Skeletal muscle satellite cell (primary cell): Measurements from ENCODE around the gene EOLA2. TPM values are rescaled to one million over a fixed set of nuclear protein-coding genes. Genes with fewer than 3 reads are reported as not detected.

ENCODE experiments used
- H3K27me3 ChIP-seq: 2 replicates; pipeline ENCODE4 v1.7.0; 2013; ENCODE audit warnings: low read length; ENCODE audit not compliant: control insufficient read depth, insufficient read depth
- H3K36me3 ChIP-seq: 2 replicates; pipeline ENCODE4 v1.7.0; 2013; ENCODE audit warnings: mild to moderate bottlenecking, control low read depth, low read length; ENCODE audit not compliant: insufficient read depth
- H3K4me1 ChIP-seq: 2 replicates; pipeline ENCODE4 v1.7.0; 2013; ENCODE audit warnings: low read length; ENCODE audit not compliant: control insufficient read depth, insufficient read depth
- H3K4me2 ChIP-seq: 2 replicates; pipeline ENCODE4 v1.7.0; 2013; ENCODE audit warnings: mild to moderate bottlenecking, low read length
- H3K4me3 ChIP-seq: 2 replicates; pipeline ENCODE4 v1.7.0; 2013; ENCODE audit warnings: low read length
- H3K9ac ChIP-seq: 2 replicates; pipeline ENCODE4 v1.7.0; 2013; ENCODE audit warnings: mild to moderate bottlenecking, low read depth, low read length, moderate library complexity
- H3K9me3 ChIP-seq: replicated peaks from 2 replicates; pipeline ENCODE4 v1.7.0; 2013; ENCODE audit warnings: mild to moderate bottlenecking, control low read depth, low read length
- total RNA-seq: library from RNA; depleted of rRNA; stranded (reverse); fragments of >200 nt; gene quantifications from 2 replicates; pipeline ENCODE4 v1.2.3, GENCODE V29; 2012; rRNA removed

Gene EOLA2
- total RNA-seq: 15.7 and 19.0 TPM in 2 replicates

DNA sequence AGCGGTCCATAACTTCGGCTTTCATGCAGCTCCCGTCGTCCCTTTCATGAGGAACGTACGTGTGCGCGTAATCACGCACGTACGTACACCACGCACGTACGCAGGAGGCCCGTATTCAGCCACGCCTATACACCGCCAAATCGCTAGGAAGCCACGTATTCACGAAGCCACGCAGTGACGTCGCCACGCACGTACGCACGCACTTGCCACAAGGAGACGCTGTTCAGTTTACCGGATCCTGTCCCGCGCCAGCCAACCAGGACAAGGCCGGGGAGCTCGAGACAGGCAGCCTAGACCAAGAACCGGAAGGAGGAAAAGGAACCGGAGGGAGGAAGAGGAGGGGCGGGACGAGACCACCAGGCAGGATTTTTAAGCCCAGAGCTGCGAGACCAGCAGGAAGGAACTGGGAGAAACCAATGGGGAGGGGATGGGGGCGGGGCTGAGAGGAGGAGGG is at the start of gene EOLA2:
TSS of gene EOLA2 (minus strand) at position 65 of the 454 bp plus-strand sequence. CDS start 4,617 bp downstream, outside the sequence.
- Histone ChIP-seq H3K9ac (peak within 1 kb of the TSS; percentile 93), H3K36me3 (no peaks in the 10 kb centered on the region), H3K4me1 (no peaks in the 10 kb centered on the region), H3K4me2 (peak within 1 kb of the TSS; percentile 85), H3K4me3 (peak within 1 kb of the TSS; percentile 88), H3K9me3 (no peaks in the 10 kb centered on the region), H3K27me3 (no peaks in the 10 kb centered on the region)

DNA sequence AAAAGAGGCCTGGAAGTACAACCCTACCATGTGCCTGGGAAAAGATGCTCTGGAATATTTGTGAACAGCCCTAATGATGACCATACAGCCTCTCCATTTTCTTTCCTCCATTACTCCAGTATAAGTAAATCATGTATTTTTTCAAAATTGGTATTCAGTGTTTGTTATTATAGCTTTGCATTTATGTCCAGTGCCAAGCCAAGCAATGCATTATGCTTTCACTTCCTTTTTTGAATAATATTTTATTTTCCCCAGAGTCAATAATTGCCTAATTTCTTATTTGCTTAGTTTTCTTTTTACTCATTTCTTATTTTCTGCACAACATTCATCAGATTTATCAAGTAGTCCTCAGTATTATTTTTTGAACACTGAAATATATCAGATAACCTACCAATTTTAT is 49.3 kb upstream of the EOLA2 start:
- Histone ChIP-seq H3K9ac (no peak overlapping the region), H3K27me3 (no peaks in the 10 kb centered on the region), H3K4me1 (no peaks in the 10 kb centered on the region), H3K4me3 (no peak overlapping the region), H3K36me3 (no peaks in the 10 kb centered on the region), H3K9me3 (no peaks in the 10 kb centered on the region), H3K4me2 (no peak overlapping the region)

DNA sequence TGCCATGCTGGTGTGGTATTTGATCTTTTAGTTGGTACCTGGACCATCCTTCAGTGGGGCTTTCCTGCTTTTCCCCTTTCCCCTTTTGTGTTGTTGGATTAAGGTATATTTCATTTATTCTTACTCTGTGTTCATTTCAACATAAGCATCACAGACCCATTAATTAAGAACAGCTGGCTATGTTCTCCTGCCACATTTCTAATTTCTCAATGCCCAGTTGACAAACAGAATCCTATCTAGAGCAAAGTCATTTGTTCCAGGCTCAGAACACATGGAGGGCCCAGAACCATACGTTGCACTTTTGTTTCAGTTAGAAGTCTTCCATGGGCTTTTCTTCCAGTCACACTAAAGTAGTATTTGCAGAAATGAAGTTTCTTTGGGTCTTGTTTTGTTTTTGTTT is 46.1 kb upstream of the EOLA2 start:
- no peaks in the 10 kb centered on the region for H3K27me3 ChIP-seq
- no peak overlapping the region for H3K4me3 ChIP-seq
- no peaks in the 10 kb centered on the region for H3K9me3 ChIP-seq
- H3K4me1 ChIP-seq: no peaks in the 10 kb centered on the region
- H3K9ac ChIP-seq: no peak overlapping the region
- H3K4me2 ChIP-seq: no peak overlapping the region
- H3K36me3 ChIP-seq: no peaks in the 10 kb centered on the region

DNA sequence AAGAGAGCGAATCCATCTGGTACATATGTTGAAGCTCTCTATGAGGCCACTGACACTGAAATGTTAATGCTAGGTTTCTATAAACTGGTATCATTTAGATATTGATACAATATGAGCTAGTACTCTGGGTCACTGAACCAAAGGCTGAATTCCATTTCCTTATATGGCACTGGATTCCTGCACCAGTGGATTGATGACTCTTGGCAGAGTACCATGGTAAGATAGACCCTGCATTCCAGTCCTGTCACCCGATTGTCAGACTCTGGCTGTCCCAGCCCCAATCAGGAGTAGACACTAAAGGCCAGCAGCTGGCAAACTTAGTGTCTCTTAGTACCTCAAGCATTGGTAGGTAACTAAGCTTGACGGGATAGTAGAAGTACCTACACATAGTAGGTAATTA is 44.0 kb upstream of the EOLA2 start:
- H3K9me3 ChIP-seq: no peaks in the 10 kb centered on the region
- H3K4me1 ChIP-seq: no peaks in the 10 kb centered on the region
- H3K9ac ChIP-seq: no peak overlapping the region
- no peaks in the 10 kb centered on the region for H3K36me3 ChIP-seq
- no peak overlapping the region for H3K4me2 ChIP-seq
- no peaks in the 10 kb centered on the region for H3K27me3 ChIP-seq
- no peak overlapping the region for H3K4me3 ChIP-seq

DNA sequence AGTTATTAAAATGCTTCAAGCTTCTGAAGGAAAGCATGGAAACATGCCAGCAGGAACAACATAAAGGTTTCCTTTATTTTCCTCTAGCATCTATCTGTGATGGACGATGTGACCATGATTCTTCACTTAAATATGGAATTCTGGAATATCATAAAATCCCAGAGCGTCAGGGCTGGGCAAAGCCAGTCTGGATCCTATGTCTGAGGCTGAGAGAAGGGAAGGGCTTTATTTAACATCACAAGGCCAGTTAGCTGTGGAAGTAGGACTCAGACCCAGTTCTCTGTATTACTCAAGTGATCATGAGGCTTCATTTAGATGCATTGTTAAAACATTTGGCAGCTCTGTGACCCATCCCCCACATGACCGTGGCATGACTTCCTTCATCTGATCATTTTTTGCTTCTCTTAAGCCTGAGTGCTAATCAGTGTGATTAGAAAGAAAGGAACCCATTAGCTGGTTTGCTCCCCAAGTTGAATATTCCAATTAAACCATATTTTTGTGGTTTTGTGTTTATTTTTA is 40.9 kb upstream of the EOLA2 start:
- no peaks in the 10 kb centered on the region for H3K4me1 ChIP-seq
- H3K36me3 ChIP-seq: no peaks in the 10 kb centered on the region
- no peak overlapping the region for H3K9ac ChIP-seq
- no peak overlapping the region for H3K4me3 ChIP-seq
- no peaks in the 10 kb centered on the region for H3K27me3 ChIP-seq
- H3K4me2 ChIP-seq: no peak overlapping the region
- H3K9me3 ChIP-seq: no peaks in the 10 kb centered on the region

DNA sequence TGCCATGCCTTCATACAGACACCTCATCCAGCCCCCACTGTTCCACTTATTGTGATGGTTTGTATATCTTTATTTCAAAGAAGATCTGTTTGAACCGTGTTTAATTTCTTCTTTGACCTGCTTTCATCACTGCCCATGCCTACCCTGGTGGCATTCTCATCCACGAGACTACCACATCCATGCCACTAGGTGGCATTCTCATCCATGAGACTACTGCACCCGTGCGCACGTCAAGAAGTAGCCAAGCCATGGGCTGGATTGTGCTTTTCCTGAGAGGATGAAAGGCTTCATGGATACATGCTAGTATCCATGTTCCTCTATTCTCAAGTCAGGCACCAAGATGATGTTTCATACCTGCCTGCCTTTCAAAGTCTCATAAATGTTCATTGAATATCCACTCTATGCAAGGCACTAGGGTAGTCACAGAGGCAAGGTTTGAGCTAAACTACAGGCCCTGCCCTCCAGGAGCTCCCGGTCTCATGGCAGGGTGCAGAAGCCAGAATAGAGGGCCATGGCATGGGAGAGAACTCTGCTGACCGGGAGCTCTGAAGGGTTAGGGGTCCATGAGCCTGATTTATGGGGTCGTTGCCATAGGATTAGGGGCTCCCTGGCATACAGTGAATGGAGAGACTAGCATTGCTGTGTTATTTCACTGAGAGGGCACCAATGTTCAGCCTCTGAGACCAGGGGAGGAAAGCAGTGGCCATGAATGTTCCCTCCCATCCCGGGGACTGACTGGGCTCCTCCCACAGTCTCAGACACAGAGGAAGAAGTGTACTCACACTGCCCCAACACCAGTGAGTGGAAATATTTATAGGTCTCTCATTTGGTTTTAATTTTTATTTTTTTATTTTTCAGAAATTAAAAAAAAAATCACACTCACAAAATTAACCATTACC is 24.8 kb upstream of the EOLA2 start:
- Histone ChIP-seq H3K4me3 (no peak overlapping the region), H3K27me3 (no peaks in the 10 kb centered on the region), H3K9ac (no peak overlapping the region), H3K36me3 (no peaks in the 10 kb centered on the region), H3K4me1 (peaks cover 3% of the 10 kb centered on the region), H3K4me2 (no peak overlapping the region), H3K9me3 (no peaks in the 10 kb centered on the region)

DNA sequence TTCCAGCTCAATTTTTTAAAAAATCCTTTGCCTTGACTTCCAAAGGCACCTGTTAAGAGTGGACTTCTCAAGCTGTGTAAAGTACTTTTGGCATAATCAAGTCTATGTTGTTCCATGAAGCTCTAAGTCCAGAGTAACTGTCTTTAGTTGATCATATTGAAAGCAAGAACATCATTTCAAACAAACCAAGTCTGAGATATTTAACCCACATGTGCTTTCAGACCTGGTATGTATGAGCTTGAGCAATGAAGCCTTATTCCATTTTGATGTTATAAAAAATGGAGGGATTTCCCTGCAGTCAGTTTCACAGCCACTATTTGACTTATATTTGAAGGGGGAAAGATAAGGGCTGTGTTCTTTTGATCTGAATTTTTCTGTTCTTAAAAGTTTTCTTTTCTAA is 23.7 kb upstream of the EOLA2 start:
- no peak overlapping the region for H3K4me2 ChIP-seq
- H3K27me3 ChIP-seq: no peaks in the 10 kb centered on the region
- H3K4me1 ChIP-seq: peaks cover 3% of the 10 kb centered on the region
- no peaks in the 10 kb centered on the region for H3K36me3 ChIP-seq
- H3K4me3 ChIP-seq: no peak overlapping the region
- H3K9me3 ChIP-seq: no peaks in the 10 kb centered on the region
- no peak overlapping the region for H3K9ac ChIP-seq

DNA sequence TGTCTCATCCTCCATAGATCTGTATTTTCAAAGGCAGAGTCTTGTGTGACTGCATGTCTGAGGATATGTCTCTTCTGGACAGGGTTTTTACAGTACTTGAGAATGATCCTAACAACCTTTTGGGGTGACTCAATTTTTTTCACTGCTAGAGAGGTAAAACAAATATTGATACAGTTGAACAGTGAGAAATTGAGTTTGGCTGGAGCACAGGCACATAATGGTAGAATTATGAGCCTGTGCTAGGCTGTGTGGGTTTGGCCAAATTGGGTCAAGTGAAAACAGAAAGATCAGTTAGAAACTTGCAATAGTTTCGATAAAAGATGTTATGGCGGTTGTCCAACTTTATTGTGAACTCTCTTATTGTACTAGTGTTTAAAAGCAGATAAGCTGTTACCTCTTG is 23.3 kb upstream of the EOLA2 start:
- H3K4me1 ChIP-seq: peaks cover 3% of the 10 kb centered on the region
- no peak overlapping the region for H3K4me3 ChIP-seq
- no peaks in the 10 kb centered on the region for H3K9me3 ChIP-seq
- H3K9ac ChIP-seq: no peak overlapping the region
- H3K27me3 ChIP-seq: no peaks in the 10 kb centered on the region
- no peaks in the 10 kb centered on the region for H3K36me3 ChIP-seq
- no peak overlapping the region for H3K4me2 ChIP-seq

DNA sequence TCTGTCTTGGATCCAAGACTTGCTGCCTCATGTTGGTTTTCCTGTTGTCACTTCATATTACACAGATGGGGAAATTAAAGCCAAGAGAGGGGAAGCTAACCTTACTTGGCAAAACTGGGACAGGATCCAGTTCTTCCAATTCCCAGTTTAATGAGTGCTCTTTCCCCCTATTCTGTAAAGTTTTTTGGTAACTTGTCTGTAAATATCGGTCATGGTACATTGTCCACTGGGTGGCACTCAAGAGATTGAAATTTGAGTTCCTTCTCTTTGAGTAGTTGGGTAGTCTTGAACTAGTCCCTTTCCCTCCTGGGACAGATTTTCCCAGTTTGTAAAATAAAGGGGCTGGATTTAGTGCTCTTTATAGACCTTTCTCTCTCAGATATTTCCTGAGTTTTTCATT is 12.4 kb upstream of the EOLA2 start:
- Histone ChIP-seq H3K4me1 (no peaks in the 10 kb centered on the region), H3K4me2 (no peak overlapping the region), H3K4me3 (no peak overlapping the region), H3K27me3 (no peaks in the 10 kb centered on the region), H3K36me3 (peaks cover 4% of the 10 kb centered on the region), H3K9ac (no peak overlapping the region), H3K9me3 (no peaks in the 10 kb centered on the region)

DNA sequence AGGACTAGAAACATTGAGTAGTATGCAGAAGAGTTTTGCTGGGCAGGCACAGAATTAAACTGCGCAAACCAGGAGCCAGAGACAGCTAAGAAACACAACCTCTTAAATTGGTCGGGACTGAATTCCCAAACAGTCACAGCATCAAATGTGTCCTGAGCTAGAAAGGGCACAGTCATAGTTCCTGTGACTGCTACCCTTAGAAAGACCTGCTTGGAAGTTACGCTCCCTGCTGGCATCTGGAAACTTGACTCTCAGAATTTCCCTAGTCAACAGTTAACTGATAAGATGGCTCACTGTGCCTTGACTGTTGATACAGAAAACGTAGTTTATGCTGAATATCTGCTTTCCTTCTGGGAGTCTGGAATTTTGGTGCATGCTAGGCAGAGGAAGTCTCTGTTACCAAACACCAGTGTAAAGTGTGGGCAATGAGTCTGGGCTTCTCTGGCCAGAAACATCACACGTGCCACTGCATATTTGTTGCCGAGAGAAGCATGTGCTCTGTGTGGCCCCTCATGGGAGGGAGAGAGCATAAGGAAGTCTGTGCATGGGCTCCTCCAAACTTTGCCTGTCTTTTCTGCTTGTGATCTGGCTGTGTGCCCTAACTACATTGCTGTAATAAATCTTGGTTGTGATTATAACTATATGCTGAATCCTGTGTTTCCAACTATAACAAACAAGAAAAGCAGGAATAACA is 11.6 kb upstream of the EOLA2 start:
- no peak overlapping the region for H3K9ac ChIP-seq
- peaks cover 4% of the 10 kb centered on the region for H3K36me3 ChIP-seq
- H3K4me2 ChIP-seq: no peak overlapping the region
- H3K4me1 ChIP-seq: no peaks in the 10 kb centered on the region
- no peaks in the 10 kb centered on the region for H3K27me3 ChIP-seq
- H3K4me3 ChIP-seq: no peak overlapping the region
- H3K9me3 ChIP-seq: no peaks in the 10 kb centered on the region

DNA sequence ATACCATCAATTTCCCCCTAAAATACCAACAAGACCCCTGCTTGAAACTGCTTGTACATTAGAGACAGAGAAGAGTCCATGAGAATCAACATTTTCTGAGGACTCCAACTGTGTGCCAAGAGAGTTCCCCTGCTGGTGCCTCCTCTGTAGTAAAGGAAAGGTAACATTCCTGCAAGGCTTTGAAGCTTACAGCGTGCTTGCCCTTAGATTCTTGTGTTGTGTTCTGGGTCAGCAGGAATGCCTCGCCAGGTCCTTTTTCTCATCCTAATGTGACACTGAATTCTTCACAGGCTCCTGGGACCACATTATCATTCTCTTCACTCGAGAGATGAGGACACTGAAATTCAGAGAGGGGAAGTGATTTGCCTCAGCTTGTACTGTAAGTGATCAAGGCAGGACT is 9.7 kb upstream of the EOLA2 start:
- peaks cover 8% of the 10 kb centered on the region for H3K36me3 ChIP-seq
- no peak overlapping the region for H3K9ac ChIP-seq
- no peaks in the 10 kb centered on the region for H3K9me3 ChIP-seq
- no peak overlapping the region for H3K4me3 ChIP-seq
- H3K27me3 ChIP-seq: no peaks in the 10 kb centered on the region
- no peak overlapping the region for H3K4me2 ChIP-seq
- H3K4me1 ChIP-seq: no peaks in the 10 kb centered on the region
